ENCODE results near the gene IL22. TPM values are rescaled to one million over a fixed set of nuclear protein-coding genes. Genes with fewer than 3 reads are reported as not detected.

IL22 gene
- total RNA-seq, 1 donor from 2014 or later = not detected

DNA sequence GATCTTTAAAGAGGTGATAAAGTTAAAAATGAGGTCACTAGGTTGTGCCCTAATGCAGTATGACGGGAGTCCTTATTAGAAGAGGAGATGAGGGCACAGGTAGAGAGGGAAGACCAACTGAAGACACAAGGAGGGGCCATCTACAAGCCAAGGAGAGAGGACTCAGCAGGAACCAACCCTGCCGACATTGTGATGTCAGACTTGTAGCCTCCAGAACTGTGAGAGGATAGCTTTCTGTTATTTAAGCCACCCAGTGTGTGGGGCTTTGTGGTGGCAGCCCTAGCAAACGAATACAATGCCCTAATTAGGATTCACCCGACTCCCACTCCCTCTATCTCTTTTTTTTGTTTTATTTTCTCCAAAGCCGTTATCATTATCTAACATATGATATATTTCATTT, 19.9 kb downstream of the IL22 start:
- TF ChIP-seq POLR2A (IDR thresholded peaks at IDR 0.05) (no peak), POLR2AphosphoS5 (IDR thresholded peaks at IDR 0.05; ENCODE audit: insufficient read depth in 1 of 2, low read depth in 1 of 2) (no peak)
- TF ChIP-seq, protein P1, sequence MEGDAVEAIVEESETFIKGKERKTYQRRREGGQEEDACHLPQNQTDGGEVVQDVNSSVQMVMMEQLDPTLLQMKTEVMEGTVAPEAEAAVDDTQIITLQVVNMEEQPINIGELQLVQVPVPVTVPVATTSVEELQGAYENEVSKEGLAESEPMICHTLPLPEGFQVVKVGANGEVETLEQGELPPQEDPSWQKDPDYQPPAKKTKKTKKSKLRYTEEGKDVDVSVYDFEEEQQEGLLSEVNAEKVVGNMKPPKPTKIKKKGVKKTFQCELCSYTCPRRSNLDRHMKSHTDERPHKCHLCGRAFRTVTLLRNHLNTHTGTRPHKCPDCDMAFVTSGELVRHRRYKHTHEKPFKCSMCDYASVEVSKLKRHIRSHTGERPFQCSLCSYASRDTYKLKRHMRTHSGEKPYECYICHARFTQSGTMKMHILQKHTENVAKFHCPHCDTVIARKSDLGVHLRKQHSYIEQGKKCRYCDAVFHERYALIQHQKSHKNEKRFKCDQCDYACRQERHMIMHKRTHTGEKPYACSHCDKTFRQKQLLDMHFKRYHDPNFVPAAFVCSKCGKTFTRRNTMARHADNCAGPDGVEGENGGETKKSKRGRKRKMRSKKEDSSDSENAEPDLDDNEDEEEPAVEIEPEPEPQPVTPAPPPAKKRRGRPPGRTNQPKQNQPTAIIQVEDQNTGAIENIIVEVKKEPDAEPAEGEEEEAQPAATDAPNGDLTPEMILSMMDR (IDR thresholded peaks at IDR 0.05) = no peak
- no peaks in the 10 kb centered on the region for H3K9me3 ChIP-seq

DNA sequence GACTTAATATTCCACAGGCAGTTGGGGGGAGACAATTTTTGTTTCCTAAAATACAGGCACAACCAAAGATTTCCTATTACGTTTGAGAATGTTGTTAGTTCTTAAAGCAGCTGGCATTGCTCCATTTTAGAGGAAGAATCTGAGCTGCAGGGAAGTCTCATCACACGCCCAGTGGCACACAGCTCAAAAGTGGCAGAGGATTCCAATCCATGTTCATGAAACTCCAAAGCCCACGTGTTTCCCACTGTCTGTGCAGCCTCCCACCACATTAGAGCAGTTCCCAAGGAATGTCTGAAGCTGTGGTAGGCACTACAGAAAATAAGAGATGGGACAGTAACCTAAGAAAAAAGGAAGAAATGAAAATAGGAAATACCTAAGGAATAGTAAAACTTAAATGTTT, 21.7 kb downstream of the IL22 start:
- Histone ChIP-seq H3K36me3 (no peaks in the 10 kb centered on the region), H3K4me1 (peaks cover 9% of the 10 kb centered on the region), H3K27me3 (no peaks in the 10 kb centered on the region), H3K27ac (no peak overlapping the region), H3K4me3 (no peak overlapping the region), H3K9me3 (no peaks in the 10 kb centered on the region)
- DNase-seq (ENCODE audit: extremely low spot score in 2 of 2) = no peak
- intact Hi-C loops (cut with DNase I) = no loop called here
- no peak for TF ChIP-seq POLR2AphosphoS5 (IDR thresholded peaks at IDR 0.05; ENCODE audit: insufficient read depth in 1 of 2, low read depth in 1 of 2)
- no peak for TF ChIP-seq POLR2A (IDR thresholded peaks at IDR 0.05)
- TF ChIP-seq, protein P1 (IDR thresholded peaks at IDR 0.05) = no peak

More for the DNA sequence above, 19.9 kb downstream of the IL22 start:
- Histone ChIP-seq H3K4me3 (no peak overlapping the region), H3K36me3 (no peaks in the 10 kb centered on the region), H3K4me1 (peaks cover 22% of the 10 kb centered on the region), H3K27ac (no peak overlapping the region), H3K27me3 (no peaks in the 10 kb centered on the region)
- intact Hi-C loops (cut with DNase I) = no loop called here
- no peak for DNase-seq (ENCODE audit: extremely low spot score in 2 of 2)

DNA sequence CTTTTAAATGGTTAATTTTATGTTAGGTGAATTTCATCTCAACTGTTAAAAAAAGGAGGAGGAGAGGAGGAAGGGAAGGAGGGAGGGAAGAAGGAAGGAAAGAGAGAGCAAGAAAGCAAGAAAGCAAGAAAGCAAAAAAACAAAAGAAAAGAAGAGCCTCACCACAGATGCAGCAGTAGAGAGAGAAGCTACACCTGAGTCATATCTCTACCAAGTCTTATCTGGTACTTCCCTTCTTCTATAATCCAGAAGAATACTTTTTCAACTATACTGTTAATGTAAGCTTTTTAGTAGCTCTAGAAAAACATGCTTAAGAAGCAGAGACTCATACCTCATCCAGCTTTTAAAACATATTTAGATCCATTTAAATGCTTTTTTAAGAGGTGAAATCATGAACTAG, 22.2 kb downstream of the IL22 start:
- no peak overlapping the region for H3K4me3 ChIP-seq
- H3K9me3 ChIP-seq = no peaks in the 10 kb centered on the region
- no peak for DNase-seq (ENCODE audit: extremely low spot score in 2 of 2)
- no peak overlapping the region for H3K27ac ChIP-seq
- H3K27me3 ChIP-seq = no peaks in the 10 kb centered on the region
- no peaks in the 10 kb centered on the region for H3K36me3 ChIP-seq
- intact Hi-C loops (cut with DNase I) = no loop called here
- TF ChIP-seq POLR2AphosphoS5 (IDR thresholded peaks at IDR 0.05; ENCODE audit: insufficient read depth in 1 of 2, low read depth in 1 of 2) (no peak), POLR2A (IDR thresholded peaks at IDR 0.05) (no peak)
- TF ChIP-seq, protein P1 (IDR thresholded peaks at IDR 0.05) = no peak
- H3K4me1 ChIP-seq = peaks cover 4% of the 10 kb centered on the region

DNA sequence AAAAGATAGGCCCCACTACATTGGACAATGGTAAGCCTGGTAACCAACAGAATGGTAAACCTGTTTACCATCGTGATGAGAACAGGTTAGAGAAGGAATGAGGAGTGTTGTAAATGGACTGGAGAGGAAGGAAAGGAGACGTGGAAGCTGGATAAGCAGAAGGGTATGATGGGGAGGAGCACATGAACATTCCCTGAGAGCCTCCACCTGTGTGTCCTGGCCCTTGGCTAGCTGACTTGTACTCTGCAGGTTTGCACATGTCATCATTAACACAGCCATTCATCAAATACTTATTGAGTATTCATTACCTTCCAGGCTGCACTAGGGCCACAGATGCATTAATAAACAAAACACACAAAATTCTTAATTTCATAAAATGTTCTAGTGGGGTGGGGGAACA, 23.4 kb downstream of the IL22 start:
- no peak for TF ChIP-seq POLR2AphosphoS5 (IDR thresholded peaks at IDR 0.05; ENCODE audit: insufficient read depth in 1 of 2, low read depth in 1 of 2)
- no peak for TF ChIP-seq POLR2A (IDR thresholded peaks at IDR 0.05)
- TF ChIP-seq, protein P1 (IDR thresholded peaks at IDR 0.05) = no peak
- no peaks in the 10 kb centered on the region for H3K4me1 ChIP-seq
- no peaks in the 10 kb centered on the region for H3K9me3 ChIP-seq
- intact Hi-C loops (cut with DNase I) = loop anchor here (10.0 kb wide), 1 partner anchor 85 kb away; no protein-coding TSS in a partner anchor
- no peaks in the 10 kb centered on the region for H3K36me3 ChIP-seq
- DNase-seq (ENCODE audit: extremely low spot score in 2 of 2) = no peak
- no peak overlapping the region for H3K27ac ChIP-seq
- no peaks in the 10 kb centered on the region for H3K27me3 ChIP-seq
- no peak overlapping the region for H3K4me3 ChIP-seq

DNA sequence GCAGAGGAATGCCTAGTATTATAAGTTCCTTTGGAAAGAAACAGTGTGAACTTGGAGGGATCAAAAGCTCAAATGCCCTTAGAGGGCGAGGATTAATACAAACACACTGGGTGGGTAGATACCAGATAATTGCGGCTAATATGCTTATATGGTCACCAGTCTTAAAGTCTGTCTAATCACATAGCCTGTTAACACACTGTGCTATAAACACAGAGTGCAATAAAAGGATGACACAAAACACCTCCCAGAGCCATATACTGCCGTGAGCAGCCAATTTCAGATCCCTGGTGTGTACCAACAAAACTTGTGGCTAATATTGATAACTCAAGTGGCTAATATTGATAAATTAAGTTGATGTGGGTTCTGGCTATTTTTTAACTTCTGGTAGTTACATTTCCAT, 26.0 kb downstream of the IL22 start:
- no peak for DNase-seq (ENCODE audit: extremely low spot score in 2 of 2)
- no peak overlapping the region for H3K27ac ChIP-seq
- no peak overlapping the region for H3K4me3 ChIP-seq
- no peaks in the 10 kb centered on the region for H3K27me3 ChIP-seq
- H3K36me3 ChIP-seq = no peaks in the 10 kb centered on the region
- H3K4me1 ChIP-seq = no peaks in the 10 kb centered on the region
- intact Hi-C loops (cut with DNase I) = loop anchor here (10.0 kb wide), 1 partner anchor 87 kb away; no protein-coding TSS in a partner anchor
- no peak for TF ChIP-seq POLR2AphosphoS5 (IDR thresholded peaks at IDR 0.05; ENCODE audit: insufficient read depth in 1 of 2, low read depth in 1 of 2)
- no peak for TF ChIP-seq POLR2A (IDR thresholded peaks at IDR 0.05)
- TF ChIP-seq, protein P1 (IDR thresholded peaks at IDR 0.05) = no peak
- H3K9me3 ChIP-seq = no peaks in the 10 kb centered on the region

All from vagina (tissue), 2 donors.